Trophoblast cell (in vitro differentiated cells and primary cell): ENCODE data around the gene RIN2.
A peak's percentile ranks its signal among the peaks of the same experiment; 100 is the strongest.

Experiments
- DNase-seq, 2 donors: peaks; one replicate each; pipeline ENCODE4 v3.0.0-alpha.2; 2016
- H2AFZ ChIP-seq: 2 replicates; pipeline ENCODE4 v1.6.1; 2013; ENCODE audit warnings: low read length, moderate library complexity, mild to moderate bottlenecking; ENCODE audit not compliant: insufficient read depth, poor library complexity
- H2AK5ac ChIP-seq: 2 replicates; pipeline ENCODE4 v1.6.1; 2013; ENCODE audit warnings: mild to moderate bottlenecking, low read length
- H2BK120ac ChIP-seq: 2 replicates; pipeline ENCODE4 v1.6.1; 2013; ENCODE audit warnings: low read length, mild to moderate bottlenecking, moderate library complexity; ENCODE audit not compliant: insufficient read depth, poor library complexity
- H2BK12ac ChIP-seq: 2 replicates; pipeline ENCODE4 v1.6.1; 2013; ENCODE audit warnings: mild to moderate bottlenecking, low read length, moderate library complexity
- H2BK5ac ChIP-seq: 2 replicates; pipeline ENCODE4 v1.6.1; 2013; ENCODE audit warnings: low read length, low read depth, moderate library complexity, mild to moderate bottlenecking; ENCODE audit not compliant: poor library complexity
- H3K14ac ChIP-seq: 2 replicates; pipeline ENCODE4 v1.6.1; 2013; ENCODE audit warnings: mild to moderate bottlenecking, low read length
- H3K18ac ChIP-seq: 2 replicates; pipeline ENCODE4 v1.6.1; 2013; ENCODE audit warnings: mild to moderate bottlenecking, low read length
- H3K23ac ChIP-seq: 2 replicates; pipeline ENCODE4 v1.6.1; 2013; ENCODE audit warnings: low read length
- H3K27ac ChIP-seq: 2 replicates; pipeline ENCODE4 v1.5.1; 2013; ENCODE audit warnings: low read depth, mild to moderate bottlenecking, inconsistent platforms, low read length, moderate library complexity
- H3K27me3 ChIP-seq: 2 replicates; pipeline ENCODE4 v1.6.1; 2013; ENCODE audit warnings: inconsistent platforms, mild to moderate bottlenecking, low read length, moderate library complexity; ENCODE audit not compliant: insufficient read depth
- H3K36me3 ChIP-seq, 2 experiments: 1 replicate in 1 of 2; 2 replicates in 1 of 2; pipeline ENCODE4 v1.6.1; 2013; ENCODE audit warnings: low read length in 2 of 2, mild to moderate bottlenecking in 2 of 2, moderate library complexity in 1 of 2; ENCODE audit not compliant: insufficient read depth in 2 of 2, control insufficient read depth in 1 of 2
- H3K4ac ChIP-seq: 2 replicates; pipeline ENCODE4 v1.6.1; 2013; ENCODE audit warnings: low read depth, mild to moderate bottlenecking, low read length, moderate library complexity
- H3K4me1 ChIP-seq, 2 experiments: 1 replicate in 1 of 2; 2 replicates in 1 of 2; pipeline ENCODE4 v1.6.1; 2013; ENCODE audit warnings: low read length in 2 of 2, mild to moderate bottlenecking in 2 of 2, moderate library complexity in 1 of 2; ENCODE audit not compliant: insufficient read depth in 2 of 2, control insufficient read depth in 1 of 2
- H3K4me2 ChIP-seq: 2 replicates; pipeline ENCODE4 v1.6.1; 2013; ENCODE audit warnings: inconsistent platforms, mild to moderate bottlenecking, low read length, moderate library complexity
- H3K4me3 ChIP-seq: 2 replicates; pipeline ENCODE4 v1.5.1; 2013; ENCODE audit warnings: mild to moderate bottlenecking, low read depth, low read length, inconsistent platforms
- H3K79me1 ChIP-seq: one replicate; pipeline ENCODE4 v1.6.1; 2013; ENCODE audit warnings: low read length
- H3K79me2 ChIP-seq: 2 replicates; pipeline ENCODE4 v1.6.1; 2013; ENCODE audit warnings: low read length, mild to moderate bottlenecking; ENCODE audit not compliant: control insufficient read depth, insufficient read depth, poor library complexity
- H3K9ac ChIP-seq: 2 replicates; pipeline ENCODE4 v1.6.1; 2013; ENCODE audit warnings: mild to moderate bottlenecking, low read length
- H3K9me3 ChIP-seq: 2 replicates; pipeline ENCODE4 v1.6.1; 2013; ENCODE audit warnings: low read depth, mild to moderate bottlenecking, control low read depth, inconsistent platforms, low read length; ENCODE audit not compliant: insufficient read depth
- H4K12ac ChIP-seq: 2 replicates; pipeline ENCODE4 v1.6.1; 2013; ENCODE audit warnings: low read depth, mild to moderate bottlenecking, low read length, moderate library complexity
- H4K8ac ChIP-seq: 2 replicates; pipeline ENCODE4 v1.6.1; 2013; ENCODE audit warnings: low read depth, mild to moderate bottlenecking, low read length, moderate library complexity
- H4K91ac ChIP-seq: one replicate; pipeline ENCODE4 v1.6.1; 2013; ENCODE audit warnings: low read depth, mild to moderate bottlenecking, low read length, moderate library complexity
- WGBS: extraction: QIAGEN DNeasy Blood & Tissue Kit; methylation state at CpG from one replicate; pipeline ENCODE4 v1.1.7; 2013; ENCODE audit warnings: missing lambda C conversion rate; ENCODE audit not compliant: insufficient read length, insufficient coverage; ENCODE audit errors: extremely low coverage; 5-methylcytosine and 5-hydroxymethylcytosine counted together

RIN2 gene

GRCh38 chr20:19742974-19743639 lies 15.0 kb upstream of the RIN2 start:
- Histone ChIP-seq H3K4me3 (no peak overlapping the region), H3K27me3 (no peaks in the 10 kb centered on the region), H3K23ac (no peak overlapping the region), H3K18ac (no peak overlapping the region), H2AK5ac (no peak overlapping the region), H3K9ac (no peak overlapping the region), H3K14ac (no peak overlapping the region), H3K4ac (no peak overlapping the region), H4K8ac (no peak overlapping the region), H3K9me3 (peaks cover 2% of the 10 kb centered on the region), H3K79me1 (no peaks in the 10 kb centered on the region), H2BK120ac (no peak overlapping the region), H3K27ac (no peak overlapping the region), H2BK12ac (no peak overlapping the region), H3K4me2 (no peak overlapping the region), H3K79me2 (no peaks in the 10 kb centered on the region), H4K91ac (no peak overlapping the region), H2BK5ac (no peak overlapping the region), H3K36me3 (no peaks in the 10 kb centered on the region), H2AFZ (no peak overlapping the region), H4K12ac (no peak overlapping the region), H3K4me1 (no peaks in the 10 kb centered on the region)
- DNase-seq: peak; percentile 19 to 76
- WGBS: no CpG with 5 or more reads among the region's 9 CpGs

- no peak overlapping the region for H2BK12ac ChIP-seq
- no peaks in the 10 kb centered on the region for H3K36me3 ChIP-seq
- H3K27me3 ChIP-seq: no peaks in the 10 kb centered on the region
- no peak overlapping the region for H4K91ac ChIP-seq
- no peaks in the 10 kb centered on the region for H3K4me1 ChIP-seq
- H3K27ac ChIP-seq: no peak overlapping the region
- no peak for DNase-seq
- H2AFZ ChIP-seq: no peak overlapping the region
- H3K79me1 ChIP-seq: no peaks in the 10 kb centered on the region
- H3K79me2 ChIP-seq: no peaks in the 10 kb centered on the region
- no peak overlapping the region for H3K4ac ChIP-seq
- peaks cover 2% of the 10 kb centered on the region for H3K9me3 ChIP-seq
- no CpG with 5 or more reads among the region's 1 CpG for WGBS
- H3K4me3 ChIP-seq: no peak overlapping the region
- H3K9ac ChIP-seq: no peak overlapping the region
- no peak overlapping the region for H3K4me2 ChIP-seq
- H2AK5ac ChIP-seq: no peak overlapping the region
- no peak overlapping the region for H2BK120ac ChIP-seq
- H3K23ac ChIP-seq: no peak overlapping the region
- H3K14ac ChIP-seq: no peak overlapping the region
- no peak overlapping the region for H4K12ac ChIP-seq
- H4K8ac ChIP-seq: no peak overlapping the region
- H2BK5ac ChIP-seq: no peak overlapping the region
- no peak overlapping the region for H3K18ac ChIP-seq
Measured at GRCh38 chr20:19743640-19743995, 14.4 kb upstream of the RIN2 start.

GRCh38 chr20:19745106-19745505 lies 13.0 kb upstream of the RIN2 start:
- Histone ChIP-seq H3K23ac (no peak overlapping the region), H3K79me1 (no peaks in the 10 kb centered on the region), H3K27ac (no peak overlapping the region), H2BK5ac (no peak overlapping the region), H2BK120ac (no peak overlapping the region), H4K12ac (no peak overlapping the region), H2AFZ (no peak overlapping the region), H3K9ac (no peak overlapping the region), H3K79me2 (no peaks in the 10 kb centered on the region), H4K8ac (no peak overlapping the region), H4K91ac (no peak overlapping the region), H2BK12ac (no peak overlapping the region), H3K4me3 (no peak overlapping the region), H3K14ac (no peak overlapping the region), H2AK5ac (no peak overlapping the region), H3K27me3 (no peaks in the 10 kb centered on the region), H3K36me3 (no peaks in the 10 kb centered on the region), H3K18ac (no peak overlapping the region), H3K4me1 (no peaks in the 10 kb centered on the region), H3K4ac (no peak overlapping the region), H3K9me3 (peaks cover 2% of the 10 kb centered on the region), H3K4me2 (no peak overlapping the region)
- no CpG with 5 or more reads among the region's 3 CpGs for WGBS
- DNase-seq: no peak

- no peak overlapping the region for H3K4ac ChIP-seq
- no peak overlapping the region for H2BK5ac ChIP-seq
- no peak overlapping the region for H3K27ac ChIP-seq
- H3K4me3 ChIP-seq: no peak overlapping the region
- H3K4me1 ChIP-seq: no peaks in the 10 kb centered on the region
- H3K79me1 ChIP-seq: no peaks in the 10 kb centered on the region
- H3K4me2 ChIP-seq: no peak overlapping the region
- DNase-seq: no peak
- no peak overlapping the region for H3K14ac ChIP-seq
- no CpG with 5 or more reads among the region's 1 CpG for WGBS
- H3K9ac ChIP-seq: no peak overlapping the region
- H2AK5ac ChIP-seq: no peak overlapping the region
- no peak overlapping the region for H4K12ac ChIP-seq
- no peak overlapping the region for H4K8ac ChIP-seq
- no peak overlapping the region for H2BK12ac ChIP-seq
- H3K79me2 ChIP-seq: no peaks in the 10 kb centered on the region
- no peak overlapping the region for H3K18ac ChIP-seq
- H3K23ac ChIP-seq: no peak overlapping the region
- H4K91ac ChIP-seq: no peak overlapping the region
- no peak overlapping the region for H2BK120ac ChIP-seq
- peaks cover 2% of the 10 kb centered on the region for H3K9me3 ChIP-seq
- no peak overlapping the region for H2AFZ ChIP-seq
- no peaks in the 10 kb centered on the region for H3K36me3 ChIP-seq
- H3K27me3 ChIP-seq: no peaks in the 10 kb centered on the region
Measured at GRCh38 chr20:19745584-19745983, 12.5 kb upstream of the RIN2 start.
